HG02623 (cell line): ENCODE results near the gene EIF2D.

Source experiments
- ATAC-seq: cut with Tn5 transposase; IDR thresholded peaks from one replicate; pipeline ENCODE4 v1.9.1; 2021; ENCODE audit warnings: moderate library complexity; ENCODE audit not compliant: unreplicated experiment

Gene EIF2D

GRCh38 chr1:206554211-206554610 lies 58.1 kb downstream of the EIF2D start:
- ATAC-seq, result no peak

DNA sequence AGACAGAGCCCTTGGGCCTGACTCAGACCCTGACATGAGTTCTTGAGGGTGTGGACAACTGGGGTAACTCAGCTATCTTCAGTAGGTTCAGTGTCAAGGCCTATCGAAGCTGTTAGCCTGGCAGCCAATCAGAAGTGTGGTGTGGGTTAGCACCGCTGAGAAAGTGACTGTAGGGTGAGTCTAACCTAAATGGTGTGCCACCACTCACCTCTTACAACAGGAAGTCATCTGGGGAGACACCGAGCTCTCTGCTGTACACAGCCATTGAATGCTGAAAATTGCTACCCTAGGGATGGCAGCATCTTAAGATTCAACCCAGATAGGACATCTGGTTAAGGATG lies 60.3 kb downstream of the EIF2D start:
- no peak for ATAC-seq

GRCh38 chr1:206551296-206551985 lies 60.8 kb downstream of the EIF2D start:
- ATAC-seq, result no peak

GRCh38 chr1:206550446-206550845 lies 61.8 kb downstream of the EIF2D start:
- no peak for ATAC-seq

DNA sequence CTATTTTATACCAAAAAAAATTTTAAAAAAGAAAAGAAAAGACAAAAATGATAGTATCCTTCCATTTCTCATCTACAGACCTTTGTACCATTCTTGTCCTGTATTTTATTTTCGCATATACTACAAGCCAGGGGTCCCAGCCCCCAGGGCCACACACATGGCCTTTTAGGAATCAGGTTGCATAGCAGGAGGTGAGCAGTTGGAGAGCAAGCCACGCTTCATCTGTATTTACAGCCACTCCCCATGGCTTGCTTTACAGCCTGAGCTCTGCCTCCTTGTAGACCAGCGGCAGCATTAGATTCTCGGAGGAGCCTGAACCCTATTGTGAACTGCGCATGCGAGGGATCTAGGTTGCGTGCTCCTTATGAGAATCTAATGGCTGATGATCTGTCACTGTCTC lies 65.2 kb downstream of the EIF2D start:
- no peak for ATAC-seq

GRCh38 chr1:206545351-206545750 lies 66.9 kb downstream of the EIF2D start:
- ATAC-seq, result no peak

DNA sequence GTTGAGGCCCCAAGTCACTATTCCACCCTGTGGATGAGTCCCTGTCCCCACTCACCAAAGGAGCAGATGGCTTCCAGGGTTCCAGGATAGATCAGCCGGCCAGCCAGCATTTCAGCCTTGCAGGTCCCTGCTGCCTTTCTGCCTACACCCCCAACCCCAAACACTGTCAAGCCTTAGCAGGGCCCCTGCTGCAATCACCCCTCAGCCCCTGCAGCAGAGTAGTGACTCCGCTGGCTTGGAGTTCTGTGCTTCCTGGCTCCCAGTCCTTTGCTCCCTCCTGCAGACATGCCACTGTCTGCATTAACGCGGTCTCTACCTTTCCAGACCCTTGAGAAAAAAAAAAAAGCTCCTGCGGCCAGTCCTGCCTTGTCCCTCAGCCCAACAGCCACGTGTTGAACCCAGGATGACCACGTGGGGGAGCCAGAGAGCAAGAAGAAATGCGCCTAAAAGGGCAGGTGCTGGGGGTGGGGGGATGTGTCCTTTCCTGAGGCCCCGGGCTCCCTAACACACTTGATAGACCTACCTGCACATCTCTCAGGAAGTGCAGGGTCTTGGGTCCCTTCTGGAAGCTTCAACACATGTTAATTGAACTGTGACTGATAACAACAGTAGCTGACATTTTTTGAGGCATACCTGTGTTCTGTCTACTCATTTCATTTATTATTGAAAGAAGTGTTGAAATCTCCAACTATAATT lies 67.6 kb downstream of the EIF2D start:
- ATAC-seq, result no peak
